NCI-H748 (cell line): ENCODE data around the gene GUCY1A1.

ENCODE experiments used
- DNase-seq: peaks from one replicate; lab custom pipeline; 2025; ENCODE audit not compliant: unreplicated experiment; lab: John Stamatoyannopoulos, UW

GUCY1A1 gene

DNA sequence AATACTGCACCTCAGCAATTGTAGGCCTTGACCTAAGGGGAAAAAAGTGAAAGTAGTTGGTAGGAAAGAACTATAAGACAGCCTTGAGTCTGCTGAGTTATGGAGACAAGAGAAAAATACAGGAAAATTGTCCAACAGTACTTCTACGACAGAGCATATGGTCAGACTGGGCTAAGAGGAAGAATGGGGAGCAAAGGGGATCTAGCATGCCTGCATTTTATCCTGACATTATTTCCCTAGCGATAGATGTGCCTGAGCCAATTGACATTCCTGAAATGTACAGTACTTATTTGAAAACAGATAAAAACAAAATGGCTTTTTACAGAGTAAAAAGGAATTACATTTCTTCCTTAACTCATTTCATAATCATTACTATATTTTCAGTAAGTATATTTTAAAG is 22.2 kb downstream of the GUCY1A1 start:
- no peak for DNase-seq

DNA sequence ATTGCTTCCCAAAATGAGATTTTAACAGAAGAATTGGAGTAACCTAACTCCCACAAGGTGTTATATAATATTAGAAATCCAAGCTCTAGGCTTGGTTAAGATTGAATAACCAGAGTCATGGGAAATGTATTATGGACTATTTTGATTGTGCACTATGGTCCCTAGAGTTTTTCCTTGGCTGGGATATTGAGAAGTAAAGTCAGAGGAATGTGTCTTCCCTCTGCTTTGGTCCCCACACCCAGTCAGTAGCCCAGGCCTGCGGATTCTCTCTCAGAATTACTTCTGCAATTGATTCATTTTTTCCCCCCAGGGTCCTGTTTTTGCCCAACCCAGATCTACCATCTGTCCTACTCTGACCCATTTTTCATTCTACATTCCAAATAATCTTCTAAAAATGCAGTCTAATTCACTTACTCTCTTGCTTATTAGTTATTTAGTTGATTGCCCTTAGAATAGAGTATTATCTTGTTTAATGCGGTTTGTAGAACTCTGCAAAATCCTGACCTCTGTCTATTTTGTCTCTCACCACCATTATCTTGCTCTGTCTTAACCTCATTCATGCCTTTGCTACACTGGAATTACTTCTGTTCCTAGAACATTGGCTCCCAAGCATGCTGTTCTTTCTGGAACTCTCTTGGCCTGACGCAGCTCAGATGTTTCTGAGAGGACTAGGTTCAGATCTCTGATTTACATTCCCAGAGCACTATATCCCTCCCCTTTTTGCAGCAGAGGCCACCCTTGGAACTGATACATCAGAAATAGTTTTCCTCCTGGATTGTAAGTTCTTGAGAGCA is 23.6 kb downstream of the GUCY1A1 start:
- no peak for DNase-seq

DNA sequence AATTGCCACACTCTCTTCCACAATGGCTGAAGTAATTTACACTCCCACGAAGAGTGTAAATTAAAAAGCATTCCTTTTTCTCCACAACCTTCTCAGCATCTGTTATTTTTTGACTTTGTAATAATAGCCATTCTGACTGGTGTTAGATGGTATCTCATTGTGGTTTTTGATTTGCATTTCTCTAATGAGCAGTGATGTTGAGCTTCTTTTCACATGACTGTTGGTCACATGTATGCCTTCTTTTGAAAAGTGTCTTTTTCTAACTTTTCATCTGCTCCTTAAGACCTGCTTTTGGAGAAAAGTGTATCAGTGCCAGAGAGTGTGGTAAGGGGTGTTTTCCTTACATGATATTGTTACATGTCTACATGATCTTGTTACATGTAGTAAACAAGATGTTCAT is 25.7 kb downstream of the GUCY1A1 start:
- no peak for DNase-seq

DNA sequence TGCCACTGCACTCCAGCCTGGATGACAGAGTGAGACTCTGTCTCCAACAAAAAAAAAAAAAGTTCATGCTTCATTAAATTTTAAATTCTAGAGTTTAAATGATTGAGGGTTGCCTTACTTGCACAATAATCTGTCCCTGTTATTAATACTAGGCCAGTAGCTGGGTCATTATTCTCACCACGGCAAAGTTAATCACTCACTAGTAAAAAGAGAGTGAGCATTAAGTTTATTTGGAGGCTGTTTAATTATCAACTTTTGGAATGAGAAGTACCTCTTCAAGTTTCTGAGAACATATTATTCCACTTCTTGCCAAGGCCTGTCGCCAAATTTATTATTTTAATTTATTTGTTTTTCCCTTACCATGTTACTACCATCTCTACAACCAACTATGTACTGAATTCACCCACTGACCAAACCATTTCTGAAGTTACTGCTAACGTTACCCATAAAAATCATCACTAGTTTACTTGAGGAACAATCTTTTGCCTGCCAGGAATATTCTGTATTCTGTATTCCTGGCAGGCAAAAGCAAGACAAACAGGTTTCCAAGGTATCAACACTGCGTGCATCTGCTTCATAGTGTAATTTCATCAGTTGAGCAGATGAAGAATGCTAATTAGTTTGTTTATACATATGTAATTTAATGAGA is 26.5 kb downstream of the GUCY1A1 start:
- DNase-seq = peak; percentile 19

DNA sequence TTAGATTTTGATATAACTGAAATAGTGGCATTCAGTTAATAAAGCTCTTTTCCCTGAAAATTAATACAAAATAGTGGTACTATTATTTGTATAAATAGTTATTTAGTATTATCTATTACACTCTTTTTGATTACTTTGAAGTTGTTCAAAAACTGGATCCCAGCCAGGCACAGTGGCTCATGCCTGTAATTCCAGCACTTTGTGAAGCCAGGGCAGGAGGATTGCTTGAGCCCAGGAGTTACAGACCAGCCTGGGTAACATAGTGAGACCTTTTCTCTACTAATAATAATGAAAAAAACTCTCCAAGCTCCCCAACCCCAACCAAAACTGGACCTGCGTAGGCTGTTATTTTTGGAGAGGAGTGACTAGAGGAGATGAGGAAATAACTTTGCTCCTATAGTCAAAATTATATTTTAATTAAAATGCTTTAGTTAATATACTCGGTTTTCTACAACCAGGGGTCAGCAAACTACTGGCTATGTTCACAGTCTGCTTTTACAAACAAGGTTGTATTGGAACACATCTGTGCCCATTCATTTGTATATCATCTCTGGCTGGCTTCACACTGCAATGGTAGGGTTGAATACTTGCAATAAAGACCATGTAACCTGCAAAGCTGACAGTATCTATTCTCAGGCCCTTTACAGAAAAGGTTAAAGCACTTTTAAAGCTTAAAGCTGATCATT is 27.6 kb downstream of the GUCY1A1 start:
- DNase-seq = no peak

DNA sequence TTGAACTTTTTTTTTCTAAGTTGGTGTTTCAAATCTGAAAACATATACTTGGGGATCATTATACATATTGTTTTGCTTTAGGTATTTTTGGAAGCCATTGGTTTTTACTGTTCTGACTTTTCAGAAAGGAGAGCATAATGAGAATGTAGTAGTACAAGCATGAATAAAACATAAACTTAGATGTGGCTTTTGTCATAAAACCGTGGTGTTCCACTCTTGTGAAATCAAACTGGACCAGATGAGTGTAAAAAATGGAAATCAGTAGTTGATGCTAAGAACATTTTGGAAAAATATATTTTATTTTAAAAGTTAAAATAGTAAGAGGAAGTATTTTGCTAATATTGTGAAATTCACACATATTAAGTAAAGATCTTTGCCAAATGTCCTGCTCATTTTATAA is 29.6 kb downstream of the GUCY1A1 start:
- no peak for DNase-seq

DNA sequence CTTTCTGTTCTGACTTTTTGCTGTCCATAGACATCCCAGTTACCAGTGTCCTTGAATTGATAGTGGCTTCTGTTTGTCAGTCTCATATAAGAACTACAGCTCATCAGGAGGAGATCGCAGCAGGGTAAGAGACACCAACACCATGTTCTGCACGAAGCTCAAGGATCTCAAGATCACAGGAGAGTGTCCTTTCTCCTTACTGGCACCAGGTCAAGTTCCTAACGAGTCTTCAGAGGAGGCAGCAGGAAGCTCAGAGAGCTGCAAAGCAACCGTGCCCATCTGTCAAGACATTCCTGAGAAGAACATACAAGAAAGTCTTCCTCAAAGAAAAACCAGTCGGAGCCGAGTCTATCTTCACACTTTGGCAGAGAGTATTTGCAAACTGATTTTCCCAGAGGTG is 30.1 kb downstream of the GUCY1A1 start:
- DNase-seq = no peak

DNA sequence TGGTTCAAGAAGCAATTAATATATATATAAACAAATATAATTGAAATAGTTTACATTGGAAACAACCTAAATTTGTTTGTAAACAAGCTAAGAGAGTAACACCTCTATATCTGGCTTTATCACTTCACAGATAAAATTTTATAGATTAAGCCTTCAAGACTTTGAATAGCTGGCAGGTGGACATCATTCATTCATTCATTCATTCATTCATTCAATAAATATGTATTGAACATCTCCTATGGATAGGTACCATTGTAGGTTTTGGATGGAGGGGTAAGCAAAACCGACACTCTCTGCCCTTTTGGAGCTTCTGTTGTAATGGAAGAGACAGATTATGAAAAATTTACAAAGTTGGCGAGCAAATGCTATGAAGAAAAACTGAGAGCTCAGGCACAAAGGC is 35.2 kb downstream of the GUCY1A1 start:
- no peak for DNase-seq

DNA sequence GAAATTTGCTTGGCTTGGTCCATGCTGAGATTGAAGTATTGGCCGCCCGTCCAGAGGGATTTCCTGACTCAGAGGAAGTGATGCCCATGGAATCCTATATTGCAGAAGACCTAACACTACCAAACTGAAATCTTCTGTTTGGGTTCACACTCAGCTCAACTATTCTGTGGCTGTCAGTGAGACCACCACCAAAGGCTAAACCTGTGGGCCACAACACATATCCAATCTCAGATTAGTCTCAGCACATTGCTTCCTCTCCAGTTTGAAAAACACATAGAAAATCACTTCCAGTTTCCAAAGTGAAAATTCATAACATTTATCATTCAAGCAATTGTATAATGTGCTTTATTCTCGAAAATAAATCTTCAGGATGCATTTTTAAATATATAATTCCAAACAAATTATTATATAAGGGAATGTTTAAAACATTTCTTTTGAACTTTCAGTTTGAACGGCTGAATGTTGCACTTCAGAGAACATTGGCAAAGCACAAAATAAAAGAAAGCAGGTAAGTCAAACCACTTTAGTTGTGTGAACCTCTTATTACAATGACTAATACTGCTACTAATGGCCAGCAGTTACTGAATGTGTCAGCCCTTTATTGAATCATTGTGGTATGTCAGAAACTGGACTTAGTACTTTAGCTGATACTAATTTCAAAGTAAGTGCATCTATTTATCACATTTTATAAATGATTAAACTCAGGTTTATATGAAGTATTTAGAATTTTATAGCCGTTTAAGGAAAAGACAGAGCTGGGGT is 37.0 kb downstream of the GUCY1A1 start:
- no peak for DNase-seq

DNA sequence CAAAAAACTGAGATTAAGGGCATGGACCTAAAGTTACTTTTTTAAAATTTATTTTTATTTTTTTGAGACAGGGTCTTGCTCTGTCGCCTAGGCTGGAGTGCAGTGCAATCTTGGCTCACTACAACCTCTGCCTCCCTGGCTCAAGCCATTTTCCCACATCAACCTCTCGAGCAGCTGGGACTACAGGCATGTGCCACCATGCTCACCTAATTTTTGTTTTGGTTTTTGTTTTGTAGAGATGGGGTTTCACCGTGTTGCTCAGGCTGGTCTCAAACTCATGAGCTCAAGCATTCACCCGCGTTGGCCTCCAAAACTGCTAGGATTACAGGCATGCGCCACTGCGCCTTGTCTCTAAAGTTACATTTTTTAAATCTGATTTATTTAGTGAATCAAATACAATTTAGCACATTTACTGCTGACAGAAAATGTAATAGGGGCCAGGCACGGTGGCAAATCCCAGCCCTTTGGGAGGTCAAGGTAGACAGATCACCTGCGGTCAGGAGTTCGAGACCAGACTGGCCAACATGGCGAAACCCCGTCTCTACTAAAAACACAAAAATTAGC is 38.3 kb downstream of the GUCY1A1 start:
- DNase-seq = no peak

DNA sequence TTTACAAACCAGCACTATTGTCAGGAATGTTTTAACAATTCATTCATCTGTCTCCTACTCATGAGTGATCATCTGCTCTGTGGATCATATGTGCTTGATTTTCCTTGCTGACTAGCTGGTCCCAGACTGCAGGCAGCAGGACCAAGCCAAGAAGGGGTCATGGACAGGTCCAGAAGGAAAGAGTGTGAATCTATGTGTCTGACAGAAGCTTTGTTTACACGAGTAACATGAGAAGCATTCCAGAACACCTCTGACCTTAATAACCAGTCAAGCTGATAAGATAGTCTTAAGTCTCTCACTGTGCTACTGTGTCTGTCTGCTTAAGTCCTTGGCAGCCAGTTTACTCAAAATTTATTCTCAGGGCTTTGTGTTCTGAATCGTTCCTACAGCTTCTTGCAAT is 39.0 kb downstream of the GUCY1A1 start:
- DNase-seq = no peak

DNA sequence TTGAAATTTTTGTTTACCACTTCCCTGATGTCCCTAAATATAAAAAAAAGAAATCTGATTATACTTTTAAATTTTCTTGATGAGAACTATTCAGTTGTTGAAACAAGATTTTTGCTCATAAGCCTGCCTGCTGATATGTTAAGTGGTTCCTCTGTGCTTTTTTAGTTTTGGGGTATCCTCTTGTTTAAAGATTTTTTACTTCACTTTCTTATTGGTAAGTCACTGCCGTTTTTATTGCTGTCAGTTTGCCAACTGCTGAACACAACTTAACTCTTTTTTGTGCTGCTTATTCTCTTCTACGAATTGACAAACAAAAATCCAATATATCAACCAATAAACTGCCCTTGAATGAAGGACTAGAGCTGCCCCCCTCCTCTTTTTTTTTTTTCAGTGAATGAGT is 39.5 kb downstream of the GUCY1A1 start:
- DNase-seq = no peak

DNA sequence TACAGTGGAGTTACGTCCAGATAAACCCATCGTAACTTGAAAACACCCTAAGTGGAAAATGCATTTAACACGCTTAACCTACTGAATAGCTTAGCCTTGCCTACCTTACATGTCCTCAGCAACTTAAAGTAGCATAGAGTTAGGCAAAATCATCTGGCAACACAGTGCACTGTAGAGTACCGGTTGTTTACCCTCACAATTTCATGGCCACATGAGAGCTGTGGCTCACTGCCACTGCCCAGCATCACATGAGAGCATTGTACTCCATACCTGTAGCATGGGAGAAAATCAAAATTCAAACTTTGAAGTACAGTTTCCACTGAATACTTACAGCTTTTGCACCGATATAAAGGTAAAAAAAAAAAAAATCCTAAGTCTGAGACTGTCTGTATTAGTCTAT is 40.6 kb downstream of the GUCY1A1 start:
- no peak for DNase-seq

DNA sequence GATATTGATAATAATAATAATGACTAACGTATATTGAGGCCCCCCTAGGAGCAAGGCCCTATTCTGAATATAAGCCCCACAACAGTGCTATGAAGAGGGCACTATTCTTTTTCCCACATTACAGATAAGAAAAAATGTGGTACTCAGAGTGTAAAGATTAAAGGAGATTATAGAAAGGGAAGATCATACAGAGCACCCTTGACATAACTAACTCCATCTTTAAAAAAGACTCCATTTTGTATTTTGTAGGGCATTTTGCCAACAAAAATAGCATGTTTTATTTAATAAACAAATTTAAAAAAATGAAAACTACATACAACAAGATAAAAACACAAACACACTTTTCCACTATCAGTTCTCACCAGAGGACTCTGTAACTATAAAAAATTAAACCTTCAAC is 42.1 kb downstream of the GUCY1A1 start:
- no peak for DNase-seq

DNA sequence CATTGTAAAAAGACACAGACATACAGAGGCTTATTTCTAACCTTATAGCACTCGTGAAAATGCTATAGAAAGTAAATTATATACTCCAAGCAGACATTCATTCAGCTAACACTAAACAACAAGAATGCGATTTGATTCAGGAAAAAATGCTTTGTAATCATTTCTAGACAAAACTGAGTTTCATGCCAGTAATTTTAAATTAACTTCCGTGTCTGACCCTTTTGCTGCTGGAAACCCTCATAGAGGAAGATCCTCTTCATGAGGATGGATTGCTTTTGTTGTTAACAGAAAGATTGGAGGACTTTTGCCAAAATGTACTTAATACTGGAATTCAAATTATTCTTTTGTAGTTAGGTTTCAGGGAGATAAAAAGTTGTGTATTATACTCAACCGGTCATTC is 43.3 kb downstream of the GUCY1A1 start:
- DNase-seq = no peak

DNA sequence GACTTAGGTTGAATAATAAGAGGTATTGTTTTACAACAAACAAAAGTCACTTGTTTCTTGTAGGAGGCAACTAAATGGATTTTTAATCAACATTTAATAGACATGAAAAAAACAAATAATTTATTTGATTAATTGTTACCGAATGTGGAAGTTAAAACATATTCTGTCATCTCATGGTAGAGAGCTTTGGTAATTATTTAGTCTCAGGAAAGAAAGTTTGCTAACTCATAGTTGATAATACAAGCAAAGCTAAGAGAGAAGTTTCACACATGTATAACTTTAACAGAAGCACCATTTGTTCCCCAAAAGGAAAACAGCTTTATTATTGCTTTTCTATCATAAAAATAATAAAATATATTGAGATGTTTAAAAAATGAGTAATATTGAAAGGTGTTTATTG is 44.9 kb downstream of the GUCY1A1 start:
- DNase-seq = no peak

DNA sequence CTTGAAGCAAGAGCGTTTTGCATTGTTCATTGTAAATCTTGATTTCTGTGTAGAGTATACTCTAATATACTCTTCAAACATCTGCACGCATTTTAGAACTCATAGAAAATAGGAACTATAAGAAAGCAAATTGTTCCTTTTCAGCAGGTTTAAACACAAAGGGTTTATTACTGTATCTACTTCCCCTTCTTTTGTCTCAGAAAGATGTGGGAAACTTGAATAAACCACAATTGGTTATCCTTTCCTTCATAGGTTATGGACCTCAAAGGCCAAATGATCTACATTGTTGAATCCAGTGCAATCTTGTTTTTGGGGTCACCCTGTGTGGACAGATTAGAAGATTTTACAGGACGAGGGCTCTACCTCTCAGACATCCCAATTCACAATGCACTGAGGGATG is 46.2 kb downstream of the GUCY1A1 start:
- DNase-seq = no peak

DNA sequence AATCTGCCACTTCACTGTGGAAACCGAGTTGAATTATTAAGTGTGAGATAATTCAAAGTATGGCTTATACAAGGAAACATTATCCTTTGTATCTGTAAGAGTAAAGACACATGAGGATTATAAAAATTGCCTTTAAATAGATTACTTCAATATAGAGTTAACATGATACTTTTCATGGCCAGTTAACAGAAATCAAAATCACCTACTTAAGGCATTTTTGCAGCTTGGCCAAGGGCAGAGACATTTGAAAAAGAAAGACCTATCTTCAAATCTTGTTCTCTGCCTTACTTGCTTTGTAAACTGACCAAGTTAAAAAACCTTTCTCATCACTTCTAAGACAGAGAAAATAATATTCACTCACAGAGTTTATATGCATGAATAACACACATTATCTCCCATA is 47.3 kb downstream of the GUCY1A1 start:
- no peak for DNase-seq

DNA sequence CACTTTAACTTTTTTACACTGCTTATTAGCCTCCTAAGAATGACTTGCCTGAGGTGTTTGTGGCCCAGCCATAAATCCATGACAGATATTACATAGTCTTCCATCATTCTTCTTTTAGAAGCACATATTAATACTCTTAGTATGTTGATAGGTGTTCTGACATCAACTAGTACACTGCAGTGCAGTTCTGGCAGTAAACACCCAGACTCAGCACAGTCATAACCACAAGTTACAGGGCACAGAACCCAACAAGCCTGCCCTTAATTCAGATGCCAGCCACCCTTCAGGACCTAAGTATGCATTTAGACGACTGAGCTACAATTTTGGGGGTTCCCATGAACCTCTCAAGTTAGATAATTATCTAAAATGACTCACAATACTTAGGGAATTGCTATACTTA is 55.7 kb downstream of the GUCY1A1 start:
- no peak for DNase-seq

DNA sequence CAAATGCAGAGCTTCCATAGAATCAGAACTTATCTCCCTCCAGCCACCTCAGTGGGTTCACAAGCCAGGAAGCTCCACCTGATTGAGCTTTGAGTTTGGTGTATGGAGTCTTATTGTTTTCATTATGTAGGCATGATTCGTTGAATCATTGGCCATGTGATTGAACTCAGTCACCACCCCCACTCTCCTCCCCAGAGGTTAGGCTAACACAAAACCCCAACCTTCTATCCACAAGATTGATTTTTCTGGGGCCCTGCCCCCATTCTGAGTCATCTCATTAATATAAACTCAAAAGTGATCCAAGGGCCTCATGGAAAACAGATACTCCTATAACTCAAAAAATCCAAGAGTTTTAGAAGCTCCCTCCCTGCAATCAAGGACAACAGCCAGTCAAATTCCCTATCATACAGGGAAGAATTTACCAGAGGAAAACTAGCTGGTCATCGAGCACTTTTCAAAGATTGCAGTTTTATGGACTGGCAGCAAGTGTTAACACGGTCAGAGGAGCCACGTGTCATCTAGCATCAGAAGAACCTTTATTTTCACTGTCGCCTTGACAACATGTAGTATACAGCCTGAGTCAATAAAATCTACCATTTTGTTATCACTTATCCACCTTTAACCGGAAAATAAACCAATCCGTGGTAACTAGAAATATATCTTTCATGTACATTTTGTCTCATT is 56.3 kb downstream of the GUCY1A1 start:
- no peak for DNase-seq

DNA sequence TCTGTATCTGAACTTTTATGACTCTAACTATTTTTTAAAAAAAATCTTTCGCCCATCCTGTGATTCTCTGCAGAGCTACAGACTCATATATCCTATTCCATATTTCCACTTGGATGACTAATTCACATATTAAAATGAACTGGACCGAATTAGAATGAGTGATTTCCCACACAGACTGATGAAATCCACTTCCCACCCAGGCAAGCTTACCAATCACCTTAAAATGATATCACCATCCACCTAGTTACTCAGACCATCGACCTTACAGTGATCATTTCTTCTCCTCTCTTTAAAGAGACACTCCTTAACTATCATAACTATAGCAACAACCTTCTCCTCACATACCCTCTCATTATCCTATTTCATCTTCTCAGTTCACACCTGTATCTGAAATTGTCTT is 58.1 kb downstream of the GUCY1A1 start:
- no peak for DNase-seq
